ENCODE results near the gene DIPK2A. TPM values are rescaled to one million over a fixed set of nuclear protein-coding genes. Genes with fewer than 3 reads are reported as not detected.

The DIPK2A gene, protein sequence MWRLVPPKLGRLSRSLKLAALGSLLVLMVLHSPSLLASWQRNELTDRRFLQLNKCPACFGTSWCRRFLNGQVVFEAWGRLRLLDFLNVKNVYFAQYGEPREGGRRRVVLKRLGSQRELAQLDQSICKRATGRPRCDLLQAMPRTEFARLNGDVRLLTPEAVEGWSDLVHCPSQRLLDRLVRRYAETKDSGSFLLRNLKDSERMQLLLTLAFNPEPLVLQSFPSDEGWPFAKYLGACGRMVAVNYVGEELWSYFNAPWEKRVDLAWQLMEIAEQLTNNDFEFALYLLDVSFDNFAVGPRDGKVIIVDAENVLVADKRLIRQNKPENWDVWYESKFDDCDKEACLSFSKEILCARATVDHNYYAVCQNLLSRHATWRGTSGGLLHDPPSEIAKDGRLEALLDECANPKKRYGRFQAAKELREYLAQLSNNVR
- 10 to 100 TPM; 18.0 to 19.4 TPM for total RNA-seq

DNA sequence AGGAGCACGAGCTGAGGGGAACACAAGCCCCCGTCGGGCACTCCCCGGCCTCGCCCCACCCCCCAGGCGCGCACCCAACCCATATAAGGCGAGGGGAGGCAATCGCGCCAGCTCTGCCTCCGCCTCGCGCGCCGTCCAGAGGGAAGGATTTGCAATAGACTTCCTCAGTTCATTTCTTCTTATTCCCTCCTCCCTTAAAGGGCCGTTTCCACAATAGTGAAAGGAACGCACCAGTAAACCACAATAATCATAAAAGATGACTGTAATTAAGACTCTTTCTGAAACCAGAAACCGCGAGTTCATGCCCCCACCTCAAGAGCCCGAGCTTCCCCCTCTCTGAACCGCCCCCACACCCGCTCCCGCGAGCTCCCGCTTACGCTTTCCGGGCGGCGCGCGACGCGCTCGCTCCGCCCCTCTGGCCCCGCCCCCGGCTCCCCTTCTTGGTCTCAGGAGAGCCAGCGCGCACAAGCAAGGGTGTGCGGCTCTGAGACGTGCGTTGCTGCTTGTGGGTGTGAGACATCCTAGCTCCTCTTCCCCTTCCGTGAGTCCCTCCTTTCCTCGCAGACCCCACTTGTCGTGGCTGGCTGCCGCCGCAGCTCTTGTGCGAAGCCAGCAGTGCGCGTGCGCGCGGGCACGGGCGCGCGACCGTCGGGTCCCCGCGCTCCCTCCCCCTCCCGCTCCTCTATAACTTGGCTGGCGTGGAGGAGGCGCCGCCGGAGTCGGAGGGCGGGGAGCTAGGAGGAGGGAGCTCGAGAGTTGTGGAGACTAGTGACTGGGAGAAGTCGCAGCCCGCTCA lies at the start of gene DIPK2A:
TSS of gene DIPK2A (plus strand) at position 465 of the 796 bp plus-strand sequence. CDS start 510 bp downstream, outside the sequence.
- POLR2A ChIA-PET: interaction anchor here (0.7 to 2.4 kb wide), 8 partner anchors 12 to 969 kb away, joined by 3 to 9 read pairs (median 3); partner anchors contain the start of gene SLC9A9
- Mint-ChIP-seq H3K36me3 (ENCODE audit: low read depth) (peaks cover 5% of the 10 kb centered on the region), H3K4me3 (peak within 1 kb of the TSS; percentile 89), H3K27ac (peak within 1 kb of the TSS; percentile 95), H3K9me3 (no peaks in the 10 kb centered on the region), H3K4me1 (ENCODE audit: low read depth) (peaks cover 16% of the 10 kb centered on the region), H3K27me3 (peaks cover 9% of the 10 kb centered on the region)
- ATAC-seq (peak; percentile 74), DNase-seq (peak; percentile 97)
- CTCF ChIA-PET: interaction anchor here (0.6 to 1.6 kb wide), 17 partner anchors 9 to 546 kb away, joined by 3 to 12 read pairs (median 3); partner anchors contain the start of gene SLC9A9
- intact Hi-C loops (cut with micrococcal nuclease): no loop called here
- TF ChIP-seq, protein P1, sequence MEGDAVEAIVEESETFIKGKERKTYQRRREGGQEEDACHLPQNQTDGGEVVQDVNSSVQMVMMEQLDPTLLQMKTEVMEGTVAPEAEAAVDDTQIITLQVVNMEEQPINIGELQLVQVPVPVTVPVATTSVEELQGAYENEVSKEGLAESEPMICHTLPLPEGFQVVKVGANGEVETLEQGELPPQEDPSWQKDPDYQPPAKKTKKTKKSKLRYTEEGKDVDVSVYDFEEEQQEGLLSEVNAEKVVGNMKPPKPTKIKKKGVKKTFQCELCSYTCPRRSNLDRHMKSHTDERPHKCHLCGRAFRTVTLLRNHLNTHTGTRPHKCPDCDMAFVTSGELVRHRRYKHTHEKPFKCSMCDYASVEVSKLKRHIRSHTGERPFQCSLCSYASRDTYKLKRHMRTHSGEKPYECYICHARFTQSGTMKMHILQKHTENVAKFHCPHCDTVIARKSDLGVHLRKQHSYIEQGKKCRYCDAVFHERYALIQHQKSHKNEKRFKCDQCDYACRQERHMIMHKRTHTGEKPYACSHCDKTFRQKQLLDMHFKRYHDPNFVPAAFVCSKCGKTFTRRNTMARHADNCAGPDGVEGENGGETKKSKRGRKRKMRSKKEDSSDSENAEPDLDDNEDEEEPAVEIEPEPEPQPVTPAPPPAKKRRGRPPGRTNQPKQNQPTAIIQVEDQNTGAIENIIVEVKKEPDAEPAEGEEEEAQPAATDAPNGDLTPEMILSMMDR (IDR thresholded peaks at IDR 0.05): no peak

DNA sequence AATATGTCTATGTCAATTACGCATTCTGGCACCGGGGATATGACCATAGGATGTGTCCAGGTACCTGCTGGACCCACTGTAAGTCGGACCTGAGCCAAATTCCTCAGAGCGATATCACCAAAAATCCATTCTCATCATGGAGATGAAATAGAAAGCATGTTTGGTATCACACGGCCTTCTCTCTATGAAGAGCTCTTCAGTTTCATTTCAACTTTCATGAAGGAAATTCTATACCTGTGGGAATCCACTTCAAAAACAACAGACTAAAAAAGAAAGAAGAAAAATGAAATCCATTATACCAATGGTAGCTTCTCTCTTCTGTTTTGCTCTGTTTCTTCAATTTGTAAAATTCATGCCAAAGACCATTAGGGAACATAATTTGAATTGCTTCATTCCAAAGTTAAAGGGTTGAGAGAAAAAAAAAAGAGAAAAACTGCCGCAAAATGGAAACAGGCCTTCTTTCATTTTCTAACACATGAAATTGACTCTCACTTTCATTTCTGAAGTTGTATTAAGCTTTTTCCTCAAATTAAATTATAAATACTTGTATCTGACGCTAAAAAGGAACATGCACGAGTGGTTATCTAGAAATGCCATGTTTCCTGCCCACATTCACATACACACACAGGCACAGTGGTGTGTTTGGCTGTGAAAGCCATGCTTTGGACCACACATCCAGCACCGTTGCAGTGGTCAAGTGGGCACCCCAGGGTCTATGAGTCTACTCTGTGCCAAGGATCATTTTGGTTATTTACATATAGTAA lies 46.9 kb upstream of the DIPK2A start:
- ChIA-PET POLR2A (interaction anchor here (0.6 kb wide), 1 partner anchor 769 kb away, joined by 5 read pairs; no protein-coding TSS in a partner anchor), CTCF (interaction anchor here (1.4 kb wide), 1 partner anchor 48 kb away, joined by 3 read pairs; no protein-coding TSS in a partner anchor)
- ATAC-seq (no peak), DNase-seq (no peak)
- Mint-ChIP-seq H3K4me3 (no peak overlapping the region), H3K27me3 (no peaks in the 10 kb centered on the region), H3K9me3 (no peaks in the 10 kb centered on the region), H3K4me1 (ENCODE audit: low read depth) (peaks cover 5% of the 10 kb centered on the region), H3K36me3 (ENCODE audit: low read depth) (no peaks in the 10 kb centered on the region), H3K27ac (no peak overlapping the region)
- TF ChIP-seq, protein P1 (IDR thresholded peaks at IDR 0.05): no peak
- intact Hi-C loops (cut with micrococcal nuclease): no loop called here

DNA sequence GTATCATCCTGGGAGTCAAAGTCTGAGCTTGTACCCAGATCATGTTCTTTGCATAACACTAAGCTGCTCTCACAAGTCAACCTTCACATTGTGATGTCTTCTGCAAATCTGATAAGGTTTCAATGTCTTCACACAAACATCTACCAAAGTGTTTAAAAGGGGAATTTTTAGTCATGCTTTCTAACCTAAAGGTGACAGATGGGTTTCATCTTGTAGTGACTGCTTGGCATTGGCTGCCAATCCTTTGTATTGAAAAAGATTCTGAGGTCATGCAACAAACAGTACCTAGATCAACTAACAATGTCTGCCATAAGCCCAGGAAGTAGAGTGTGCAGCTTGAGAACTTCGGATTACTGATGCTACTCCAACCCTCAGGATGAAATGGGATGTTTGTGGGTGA lies 43.6 kb upstream of the DIPK2A start:
- ATAC-seq (no peak), DNase-seq (no peak)
- Mint-ChIP-seq H3K27me3 (peaks cover 3% of the 10 kb centered on the region), H3K9me3 (no peaks in the 10 kb centered on the region), H3K36me3 (ENCODE audit: low read depth) (no peaks in the 10 kb centered on the region), H3K27ac (no peak overlapping the region), H3K4me3 (no peak overlapping the region), H3K4me1 (ENCODE audit: low read depth) (peaks cover 5% of the 10 kb centered on the region)
- POLR2A ChIA-PET: interaction anchor here (1.0 kb wide), 1 partner anchor 44 kb away, joined by 3 read pairs; the partner anchor contains the start of gene DIPK2A
- CTCF ChIA-PET: interaction anchor here (1.5 kb wide), 1 partner anchor 43 kb away, joined by 3 read pairs; no protein-coding TSS in a partner anchor
- intact Hi-C loops (cut with micrococcal nuclease): no loop called here
- TF ChIP-seq, protein P1 (IDR thresholded peaks at IDR 0.05): no peak

DNA sequence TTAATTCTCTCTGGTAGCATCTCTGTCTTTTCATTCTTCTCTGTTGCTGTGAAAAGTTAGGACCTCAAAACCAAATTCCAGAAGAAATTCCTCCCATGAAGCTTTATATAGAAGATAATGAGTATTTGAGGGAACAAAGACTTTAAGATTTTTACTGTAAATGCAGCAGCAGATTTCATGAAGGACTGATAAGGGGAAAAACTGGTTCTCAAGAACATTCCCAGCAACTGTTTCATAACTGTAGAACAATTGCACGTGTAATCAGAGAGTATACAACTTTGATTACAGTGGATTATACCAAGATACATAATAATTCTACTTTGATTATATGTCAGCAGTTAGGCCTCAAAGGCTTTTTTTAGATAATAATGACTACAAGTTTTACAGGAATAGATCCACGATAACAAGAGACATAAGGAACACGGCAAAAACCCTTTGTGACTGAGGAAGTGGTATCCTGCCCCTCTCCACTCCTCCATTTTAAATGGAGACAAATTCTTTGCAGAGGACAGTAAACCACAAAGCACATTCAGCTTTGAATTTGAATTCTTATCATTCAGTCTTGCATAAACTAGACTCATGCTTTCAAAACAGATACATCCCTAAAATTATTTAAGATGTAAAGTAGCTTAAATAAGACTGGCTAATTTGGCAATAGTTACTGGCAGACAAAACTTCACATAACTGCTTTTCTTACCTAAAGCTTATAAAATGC lies 42.9 kb upstream of the DIPK2A start:
- peaks cover 5% of the 10 kb centered on the region for H3K4me1 Mint-ChIP-seq (ENCODE audit: low read depth)
- no peak for ATAC-seq
- intact Hi-C loops (cut with micrococcal nuclease): no loop called here
- H3K27me3 Mint-ChIP-seq: peaks cover 7% of the 10 kb centered on the region
- no peaks in the 10 kb centered on the region for H3K36me3 Mint-ChIP-seq (ENCODE audit: low read depth)
- TF ChIP-seq, protein P1 (IDR thresholded peaks at IDR 0.05): no peak
- no peaks in the 10 kb centered on the region for H3K9me3 Mint-ChIP-seq
- no peak overlapping the region for H3K4me3 Mint-ChIP-seq
- ChIA-PET CTCF (interaction anchor here (1.5 kb wide), 1 partner anchor 43 kb away, joined by 3 read pairs; no protein-coding TSS in a partner anchor), POLR2A (interaction anchor here (1.0 kb wide), 1 partner anchor 43 kb away, joined by 3 read pairs; the partner anchor contains the start of gene DIPK2A)
- DNase-seq: no peak
- no peak overlapping the region for H3K27ac Mint-ChIP-seq
